GM23248 (cell line): ENCODE results near the gene MED25.

ENCODE experiments used
- EZH2 ChIP-seq: fragments of 200-600 bp; sonication (generic); IDR thresholded peaks from 2 replicates; pipeline ENCODE4 v1.6.1; 2018; ENCODE audit warnings: antibody characterized with exemption, mild to moderate bottlenecking; ENCODE audit not compliant: insufficient read depth, poor library complexity, severe bottlenecking
- EZH2phosphoT487 ChIP-seq: fragments of 200-600 bp; sonication (generic); IDR thresholded peaks from 2 replicates; pipeline ENCODE4 v1.6.1; 2018; ENCODE audit warnings: antibody characterized with exemption, moderate library complexity, mild to moderate bottlenecking, low read depth; ENCODE audit not compliant: insufficient read depth

DNA sequence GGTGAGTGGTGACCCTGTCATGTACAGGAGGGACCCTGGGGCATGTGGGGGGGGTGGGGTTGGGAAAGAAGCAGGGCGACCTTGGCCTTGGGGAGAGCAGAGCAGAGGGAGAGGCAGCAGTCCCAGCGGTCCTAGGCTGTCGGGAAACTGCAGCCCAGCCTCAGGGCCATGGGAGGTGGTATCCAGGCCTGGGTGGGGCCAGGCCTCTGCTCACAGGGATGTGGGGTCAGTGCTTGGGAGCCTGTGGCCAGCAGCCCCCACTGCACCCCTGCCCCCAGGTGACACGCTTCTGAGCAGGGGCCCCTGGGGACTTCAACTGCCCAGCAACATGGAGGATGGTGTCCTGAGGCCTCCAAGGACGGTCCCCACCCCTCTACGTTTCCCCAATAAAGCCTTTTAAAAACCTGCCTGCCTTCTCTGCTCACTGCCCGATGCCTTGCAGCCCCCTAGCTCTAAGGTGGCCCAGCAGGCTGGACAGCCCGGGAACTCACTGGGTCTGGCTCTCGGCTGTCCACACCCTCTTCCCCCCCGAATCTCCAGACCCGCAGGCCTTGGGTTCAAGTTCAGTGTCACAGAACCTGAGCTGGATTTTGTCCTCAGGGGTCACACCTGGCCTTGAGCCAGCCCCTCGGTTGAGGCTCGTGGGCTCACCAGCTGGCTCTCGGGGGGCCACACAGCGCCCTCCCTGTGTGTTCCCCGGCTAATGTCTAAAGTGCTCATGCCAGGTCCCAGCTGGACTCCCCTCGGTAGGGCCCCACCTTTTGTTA lies 42.4 kb downstream of the MED25 start:
- TF ChIP-seq EZH2phosphoT487 = no peak
- no peak for TF ChIP-seq EZH2
